Activated CD4-positive, alpha-beta T cell treated with anti-CD3 and anti-CD28 coated beads, Interleukin-2, amount 10 ng/mL, durations not matched to agents 7 days and 5 days (primary cell): Measurements from ENCODE around the gene GAPVD1. TPM values are rescaled to one million over a fixed set of nuclear protein-coding genes. Genes with fewer than 3 reads are reported as not detected.

Source experiments
- CTCF ChIA-PET: fragments of 350-600 bp; sonication (Branson Sonifier 250); formaldehyde crosslinking; loops from one replicate; lab custom pipeline; 2021; ENCODE audit warnings: antibody characterized with exemption; lab: Charles Lee
- POLR2A ChIA-PET: fragments of 350-600 bp; sonication (Branson Sonifier 250); formaldehyde crosslinking; loops from one replicate; lab custom pipeline; 2021; ENCODE audit warnings: antibody characterized with exemption; lab: Charles Lee
- DNase-seq: peaks from one replicate; pipeline ENCODE4 v3.0.0-alpha.2; 2020
- H3K27ac Mint-ChIP-seq: one replicate; pipeline ENCODE4 v1.8.0; 2021; ENCODE audit warnings: mild to moderate bottlenecking, moderate library complexity, mixed read lengths
- H3K27me3 Mint-ChIP-seq: one replicate; pipeline ENCODE4 v1.8.0; 2021; ENCODE audit warnings: mixed read lengths
- H3K36me3 Mint-ChIP-seq: one replicate; pipeline ENCODE4 v1.8.0; 2021; ENCODE audit warnings: low read depth, mixed read lengths
- H3K4me1 Mint-ChIP-seq: one replicate; pipeline ENCODE4 v1.8.0; 2021; ENCODE audit warnings: mixed read lengths
- H3K4me3 Mint-ChIP-seq: one replicate; pipeline ENCODE4 v1.8.0; 2021; ENCODE audit warnings: mild to moderate bottlenecking, moderate library complexity, mixed read lengths
- H3K9me3 Mint-ChIP-seq: one replicate; pipeline ENCODE4 v1.8.0; 2021; ENCODE audit warnings: mixed read lengths
- total RNA-seq, 2 experiments: library from RNA; stranded (reverse); gene quantifications; one replicate each; pipeline ENCODE4 v1.2.3, GENCODE V29; 2021

GAPVD1 gene
- total RNA-seq, 2 experiments from 2014 or later, result 49.7 to 53.6 TPM

DNA sequence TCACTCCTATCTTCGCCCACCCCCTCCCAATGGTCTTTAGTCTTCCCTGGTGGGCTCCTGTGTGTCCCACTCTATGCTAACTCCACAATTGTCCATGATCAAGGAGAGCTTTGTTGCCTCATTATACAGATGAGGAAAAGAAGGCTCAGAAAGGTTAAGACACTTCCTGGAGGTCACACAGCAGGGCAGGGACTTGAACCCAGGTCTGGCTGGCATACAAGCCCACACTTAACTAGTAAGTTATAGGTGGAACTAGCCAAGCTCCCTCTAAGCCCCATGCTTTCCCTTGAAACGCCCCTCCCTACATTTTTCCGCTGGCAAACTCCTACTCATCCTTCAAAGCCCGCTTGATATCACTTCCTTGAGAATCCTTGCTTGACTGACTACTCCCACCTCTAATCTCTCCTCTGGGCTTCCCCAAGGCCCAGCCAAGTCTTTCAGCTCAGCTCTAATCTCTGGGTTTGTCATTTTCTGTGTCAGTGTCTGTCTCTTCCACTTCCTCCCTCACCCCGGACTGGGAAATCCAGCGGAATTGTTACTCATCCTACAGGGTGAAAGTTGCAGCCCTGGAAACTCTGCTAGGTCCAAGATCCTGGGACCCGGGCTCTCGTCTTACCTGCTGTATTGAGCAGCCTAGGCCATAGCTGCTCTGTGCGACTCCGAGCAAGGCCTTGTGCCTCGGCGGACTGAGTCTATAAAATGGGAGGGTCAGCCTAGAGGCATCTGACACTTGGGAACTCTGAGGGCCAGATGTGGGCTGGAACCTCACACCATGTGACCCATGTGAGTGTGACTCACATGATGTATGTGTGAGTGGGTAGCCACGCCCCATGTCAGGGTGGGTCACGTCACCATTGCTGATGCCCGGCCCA, 144.5 kb downstream of the GAPVD1 start:
- Mint-ChIP-seq H3K36me3 (no peaks in the 10 kb centered on the region), H3K27me3 (peaks cover 13% of the 10 kb centered on the region), H3K9me3 (no peaks in the 10 kb centered on the region), H3K4me3 (peak overlapping the region; percentile 16), H3K4me1 (peaks cover 15% of the 10 kb centered on the region), H3K27ac (no peak overlapping the region)
- ChIA-PET POLR2A (no interaction called here), CTCF (no interaction called here)
- no peak for DNase-seq

DNA sequence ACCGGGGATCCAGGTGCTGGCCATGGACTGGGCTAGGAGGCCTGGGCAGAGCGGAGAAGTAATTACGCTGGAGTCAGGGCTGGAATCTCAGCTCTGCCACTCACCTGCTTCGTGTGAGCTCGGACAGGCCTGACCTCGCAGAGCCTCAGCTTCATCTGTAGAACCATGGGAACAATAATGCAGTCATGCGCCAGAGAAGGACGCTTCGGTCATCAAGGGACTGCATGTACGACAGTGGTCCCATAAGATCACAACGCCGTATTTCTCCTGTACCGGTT, 145.1 kb downstream of the GAPVD1 start:
- Mint-ChIP-seq H3K4me3 (peak overlapping the region; percentile 16), H3K36me3 (no peaks in the 10 kb centered on the region), H3K27me3 (peaks cover 13% of the 10 kb centered on the region), H3K9me3 (no peaks in the 10 kb centered on the region), H3K4me1 (peaks cover 15% of the 10 kb centered on the region), H3K27ac (no peak overlapping the region)
- DNase-seq, result no peak
- CTCF ChIA-PET, result interaction anchor here (1.3 to 1.9 kb wide), 3 partner anchors 12 to 44 kb away, joined by 4 to 6 read pairs (median 5); no protein-coding TSS in a partner anchor
- POLR2A ChIA-PET, result no interaction called here

DNA sequence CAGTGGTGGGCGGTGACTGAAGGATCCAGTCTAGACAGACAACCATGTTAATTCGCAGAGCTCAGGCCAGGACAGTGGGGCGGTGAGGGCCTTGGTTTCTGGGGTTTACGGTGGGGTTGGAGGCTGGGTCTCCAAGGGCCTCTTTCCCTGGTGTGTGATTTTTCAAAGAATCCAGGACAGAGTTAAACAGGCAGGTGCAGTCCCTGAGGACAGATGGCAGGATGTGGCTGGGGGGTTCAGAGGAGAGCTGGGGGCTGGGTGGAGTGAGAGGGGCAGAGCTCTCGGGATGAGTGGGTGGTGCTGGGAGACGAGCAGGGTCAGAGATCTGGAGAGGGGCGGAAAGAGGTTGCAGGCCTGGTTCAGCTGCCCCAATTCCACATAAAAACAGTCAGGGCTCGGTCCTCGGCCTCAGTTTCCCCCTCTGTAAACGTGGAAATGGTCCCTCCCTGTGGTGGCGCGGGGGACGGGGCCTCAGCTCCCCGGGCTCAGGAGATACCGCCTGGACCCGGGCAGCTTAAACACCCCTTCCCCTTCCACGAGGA, 145.9 kb downstream of the GAPVD1 start:
- CTCF ChIA-PET, result interaction anchor here (0.7 to 1.9 kb wide), 21 partner anchors 8 to 1084 kb away, joined by 3 to 6 read pairs (median 4); no protein-coding TSS in a partner anchor
- peak overlapping the region; percentile 58 for H3K4me3 Mint-ChIP-seq
- no peak for DNase-seq
- H3K27ac Mint-ChIP-seq, result no peak overlapping the region
- peaks cover 15% of the 10 kb centered on the region for H3K4me1 Mint-ChIP-seq
- H3K36me3 Mint-ChIP-seq, result no peaks in the 10 kb centered on the region
- POLR2A ChIA-PET, result interaction anchor here (0.6 kb wide), 1 partner anchor 24 kb away, joined by 3 read pairs; no protein-coding TSS in a partner anchor
- peaks cover 13% of the 10 kb centered on the region for H3K27me3 Mint-ChIP-seq
- no peaks in the 10 kb centered on the region for H3K9me3 Mint-ChIP-seq

DNA sequence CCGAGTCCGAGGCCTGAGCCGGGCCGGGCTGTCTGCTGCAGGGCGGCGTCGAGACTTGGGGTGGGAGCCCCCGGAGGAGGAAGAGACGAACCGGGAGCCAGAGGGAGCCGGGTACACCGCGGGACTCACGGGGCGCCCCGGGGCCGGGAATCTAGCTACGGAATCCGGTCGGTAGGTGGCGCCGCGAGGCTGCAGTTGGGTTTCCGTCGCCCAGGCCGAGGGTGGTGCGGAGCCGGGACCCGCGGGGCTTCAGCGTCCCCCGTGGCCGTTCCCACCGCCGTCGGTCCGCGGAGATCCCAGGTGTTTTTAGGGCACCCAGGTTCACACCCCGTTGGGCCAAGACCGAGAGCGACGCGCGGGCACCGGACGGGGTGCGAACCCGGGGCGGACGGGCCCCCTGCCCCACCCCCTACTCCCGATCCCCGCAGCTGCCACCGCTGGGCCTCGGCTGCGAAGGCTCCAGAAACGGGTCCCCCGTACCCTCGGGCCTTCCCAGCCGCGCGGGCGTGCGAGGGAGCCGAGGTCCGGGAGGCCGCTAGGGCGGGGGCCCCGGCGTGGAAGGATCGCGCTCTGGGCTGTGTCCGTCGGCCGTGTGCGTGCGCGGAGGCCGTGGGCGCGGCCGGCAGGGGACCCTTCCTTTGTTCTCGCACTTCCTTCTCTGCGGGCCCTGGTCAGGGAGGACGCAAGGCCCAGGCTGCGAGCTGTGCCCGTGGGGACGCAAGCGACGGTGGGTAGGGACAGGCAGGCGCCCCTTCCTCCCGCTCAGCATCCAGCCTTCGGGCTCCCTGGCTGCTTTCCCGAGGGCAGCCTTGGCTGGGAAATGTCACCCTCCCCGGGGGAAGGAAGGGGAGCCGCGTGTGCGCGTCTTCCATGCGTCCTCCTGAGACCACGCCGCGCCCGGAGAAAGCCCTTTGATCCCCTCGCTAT, 146.6 kb downstream of the GAPVD1 start:
- ChIA-PET CTCF (interaction anchor here (0.6 to 1.9 kb wide), 21 partner anchors 9 to 1083 kb away, joined by 3 to 6 read pairs (median 4); no protein-coding TSS in a partner anchor), POLR2A (no interaction called here)
- Mint-ChIP-seq H3K9me3 (no peaks in the 10 kb centered on the region), H3K27ac (no peak overlapping the region), H3K27me3 (peaks cover 13% of the 10 kb centered on the region), H3K36me3 (no peaks in the 10 kb centered on the region), H3K4me1 (peaks cover 15% of the 10 kb centered on the region), H3K4me3 (peak overlapping the region; percentile 65)
- DNase-seq, result peak; percentile 74

- H3K4me3 Mint-ChIP-seq, result peak overlapping the region; percentile 65
- ChIA-PET POLR2A (no interaction called here), CTCF (no interaction called here)
- H3K27ac Mint-ChIP-seq, result no peak overlapping the region
- peaks cover 15% of the 10 kb centered on the region for H3K4me1 Mint-ChIP-seq
- no peak for DNase-seq
- no peaks in the 10 kb centered on the region for H3K9me3 Mint-ChIP-seq
- no peaks in the 10 kb centered on the region for H3K36me3 Mint-ChIP-seq
- H3K27me3 Mint-ChIP-seq, result peaks cover 13% of the 10 kb centered on the region
These were observed 147.6 kb downstream of the GAPVD1 start for GRCh38 chr9:125409217-125409636.

DNA sequence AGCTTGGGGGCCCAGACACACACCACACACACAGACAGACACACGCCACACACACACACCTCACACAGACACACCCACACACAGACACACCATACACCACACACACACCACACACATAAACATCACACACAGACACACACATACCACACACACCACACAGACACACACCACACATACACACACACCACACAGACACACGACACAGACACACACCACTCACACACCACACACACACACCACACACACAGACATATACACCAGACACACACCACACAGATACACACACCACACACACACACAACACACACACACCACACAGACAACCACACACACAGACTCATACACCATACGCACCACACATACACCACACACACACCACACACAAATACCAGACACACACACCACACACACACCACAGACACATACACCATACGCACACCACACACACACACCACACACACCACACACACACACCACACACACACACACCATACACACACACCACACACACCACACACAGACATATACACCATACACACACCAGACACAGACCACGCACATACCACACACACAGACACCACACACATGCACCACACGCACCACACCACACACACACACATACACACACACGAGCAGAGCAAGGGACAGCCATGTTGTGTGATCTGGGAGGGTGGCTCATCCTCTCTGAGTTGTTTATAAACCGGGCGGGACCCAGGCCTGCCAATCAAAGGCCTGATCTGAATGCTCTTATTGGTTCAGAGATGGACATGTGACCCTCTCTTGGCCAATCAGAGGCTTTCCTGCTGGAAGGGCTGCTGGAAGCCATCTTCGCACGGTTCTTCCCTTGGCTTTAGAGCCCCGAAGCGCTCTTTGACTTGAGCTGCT, 148.3 kb downstream of the GAPVD1 start:
- Mint-ChIP-seq H3K27ac (peak overlapping the region; percentile 48), H3K36me3 (no peaks in the 10 kb centered on the region), H3K9me3 (no peaks in the 10 kb centered on the region), H3K4me1 (peaks cover 15% of the 10 kb centered on the region), H3K4me3 (peak overlapping the region; percentile 25), H3K27me3 (peaks cover 13% of the 10 kb centered on the region)
- peak; percentile 42 for DNase-seq
- ChIA-PET CTCF (no interaction called here), POLR2A (no interaction called here)

GRCh38 chr9:125410522-125410894, 148.9 kb downstream of the GAPVD1 start:
- no peak for DNase-seq
- ChIA-PET CTCF (no interaction called here), POLR2A (no interaction called here)
- Mint-ChIP-seq H3K27ac (no peak overlapping the region), H3K4me1 (peaks cover 15% of the 10 kb centered on the region), H3K27me3 (peaks cover 13% of the 10 kb centered on the region), H3K9me3 (no peaks in the 10 kb centered on the region), H3K36me3 (no peaks in the 10 kb centered on the region), H3K4me3 (peak overlapping the region; percentile 25)

DNA sequence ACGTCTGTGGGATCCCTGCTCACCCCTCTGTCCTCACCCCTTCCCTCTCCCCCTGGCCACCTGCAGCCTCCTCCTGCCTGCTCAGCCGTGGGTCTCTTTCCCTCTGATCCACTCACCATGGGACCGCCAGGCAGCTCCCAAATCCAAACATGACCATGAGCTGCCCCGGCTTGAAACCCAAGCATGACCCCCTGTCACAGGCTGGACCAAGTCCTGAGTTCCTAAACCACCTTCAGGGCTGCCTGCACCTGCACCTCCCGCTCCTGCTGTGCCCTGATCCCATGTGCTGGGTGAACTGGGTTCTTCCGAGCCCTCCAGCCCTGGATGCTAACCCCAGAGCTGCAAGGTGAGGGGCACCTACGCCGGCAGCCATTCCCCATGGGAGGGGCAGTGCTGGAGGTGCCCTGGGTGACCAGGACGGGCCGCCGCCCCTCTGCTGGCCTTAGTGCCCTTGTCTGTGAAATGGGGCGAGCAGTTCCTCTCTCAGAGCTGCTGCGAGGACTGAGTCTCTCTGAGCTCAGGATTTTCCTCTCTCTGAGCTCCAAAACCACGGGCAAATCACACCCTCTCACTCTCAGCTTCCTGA, 149.6 kb downstream of the GAPVD1 start:
- H3K27me3 Mint-ChIP-seq, result peaks cover 13% of the 10 kb centered on the region
- H3K9me3 Mint-ChIP-seq, result no peaks in the 10 kb centered on the region
- H3K27ac Mint-ChIP-seq, result no peak overlapping the region
- CTCF ChIA-PET, result interaction anchor here (1.2 kb wide), 1 partner anchor 9 kb away, joined by 3 read pairs; no protein-coding TSS in a partner anchor
- H3K36me3 Mint-ChIP-seq, result no peaks in the 10 kb centered on the region
- H3K4me1 Mint-ChIP-seq, result peaks cover 15% of the 10 kb centered on the region
- peak overlapping the region; percentile 30 for H3K4me3 Mint-ChIP-seq
- POLR2A ChIA-PET, result no interaction called here
- DNase-seq, result no peak

DNA sequence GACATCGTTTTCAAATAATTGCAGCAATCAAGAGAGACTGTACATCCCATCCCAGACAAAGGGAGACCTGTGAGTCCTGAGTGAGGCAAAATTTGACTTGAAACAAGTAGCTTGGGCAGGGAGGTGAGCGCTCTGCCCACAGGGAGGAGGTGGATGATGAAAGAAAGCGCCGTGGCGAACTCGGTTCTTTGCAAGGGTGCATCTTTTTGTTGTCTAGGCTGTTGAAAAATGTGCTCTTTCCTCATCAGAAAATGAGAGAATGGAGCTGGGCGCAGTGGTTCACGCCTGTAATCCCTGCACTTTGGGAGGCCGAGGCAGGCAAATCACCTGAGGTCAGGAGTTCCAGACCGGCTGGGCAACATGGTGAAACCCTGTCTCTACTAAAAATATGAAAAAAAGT, 150.5 kb downstream of the GAPVD1 start:
- Mint-ChIP-seq H3K27ac (no peak overlapping the region), H3K4me1 (peaks cover 15% of the 10 kb centered on the region), H3K27me3 (peaks cover 12% of the 10 kb centered on the region), H3K36me3 (no peaks in the 10 kb centered on the region), H3K9me3 (no peaks in the 10 kb centered on the region), H3K4me3 (no peak overlapping the region)
- no peak for DNase-seq
- ChIA-PET CTCF (interaction anchor here (1.2 kb wide), 1 partner anchor 10 kb away, joined by 3 read pairs; no protein-coding TSS in a partner anchor), POLR2A (interaction anchor here (0.6 kb wide), 1 partner anchor 1355 kb away, joined by 6 read pairs; no protein-coding TSS in a partner anchor)

DNA sequence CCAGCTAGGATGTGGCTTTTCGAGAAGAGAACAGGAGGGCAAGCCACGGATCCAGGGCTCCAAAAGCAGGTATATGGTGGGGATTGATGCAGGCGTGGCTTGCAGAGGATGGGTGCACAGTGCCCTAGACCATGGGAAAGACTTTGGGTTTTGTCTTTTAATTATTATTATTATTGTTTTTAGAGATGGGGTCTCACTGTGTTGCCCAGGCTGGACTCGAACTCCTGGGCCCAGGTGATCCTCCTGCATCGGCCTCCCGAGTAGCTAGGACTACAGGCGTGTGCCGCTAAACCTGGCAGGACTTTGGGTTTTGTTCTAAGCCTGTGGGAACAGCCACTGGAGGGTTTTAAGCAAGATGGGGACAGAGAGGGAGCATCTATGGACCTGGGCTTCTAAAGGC, 152.0 kb downstream of the GAPVD1 start:
- H3K9me3 Mint-ChIP-seq, result no peaks in the 10 kb centered on the region
- ChIA-PET CTCF (interaction anchor here (0.6 kb wide), 1 partner anchor 1055 kb away, joined by 3 read pairs; no protein-coding TSS in a partner anchor), POLR2A (no interaction called here)
- H3K4me1 Mint-ChIP-seq, result peaks cover 11% of the 10 kb centered on the region
- no peak overlapping the region for H3K4me3 Mint-ChIP-seq
- no peak overlapping the region for H3K27ac Mint-ChIP-seq
- H3K36me3 Mint-ChIP-seq, result no peaks in the 10 kb centered on the region
- no peak for DNase-seq
- peaks cover 9% of the 10 kb centered on the region for H3K27me3 Mint-ChIP-seq

GRCh38 chr9:125415583-125416460, 154.2 kb downstream of the GAPVD1 start:
- no peak overlapping the region for H3K4me3 Mint-ChIP-seq
- H3K36me3 Mint-ChIP-seq, result no peaks in the 10 kb centered on the region
- ChIA-PET CTCF (interaction anchor here (1.7 kb wide), 1 partner anchor 8 kb away, joined by 5 read pairs; no protein-coding TSS in a partner anchor), POLR2A (no interaction called here)
- no peaks in the 10 kb centered on the region for H3K4me1 Mint-ChIP-seq
- no peaks in the 10 kb centered on the region for H3K27me3 Mint-ChIP-seq
- H3K27ac Mint-ChIP-seq, result no peak overlapping the region
- DNase-seq, result no peak
- H3K9me3 Mint-ChIP-seq, result no peaks in the 10 kb centered on the region
